GM21528 (cell line): ENCODE measurements around the gene NPHS1.
"Not testable (repeated sequence)": the region's sequence is repeated elsewhere in the genome, so short reads cannot be mapped to it uniquely, and the experiment has no call there.

Experiments
- ATAC-seq: cut with Tn5 transposase; IDR thresholded peaks from one replicate; pipeline ENCODE4 v1.9.1; 2021; ENCODE audit warnings: mild to moderate bottlenecking, moderate library complexity; ENCODE audit not compliant: unreplicated experiment, low FRiP score

NPHS1 gene, protein sequence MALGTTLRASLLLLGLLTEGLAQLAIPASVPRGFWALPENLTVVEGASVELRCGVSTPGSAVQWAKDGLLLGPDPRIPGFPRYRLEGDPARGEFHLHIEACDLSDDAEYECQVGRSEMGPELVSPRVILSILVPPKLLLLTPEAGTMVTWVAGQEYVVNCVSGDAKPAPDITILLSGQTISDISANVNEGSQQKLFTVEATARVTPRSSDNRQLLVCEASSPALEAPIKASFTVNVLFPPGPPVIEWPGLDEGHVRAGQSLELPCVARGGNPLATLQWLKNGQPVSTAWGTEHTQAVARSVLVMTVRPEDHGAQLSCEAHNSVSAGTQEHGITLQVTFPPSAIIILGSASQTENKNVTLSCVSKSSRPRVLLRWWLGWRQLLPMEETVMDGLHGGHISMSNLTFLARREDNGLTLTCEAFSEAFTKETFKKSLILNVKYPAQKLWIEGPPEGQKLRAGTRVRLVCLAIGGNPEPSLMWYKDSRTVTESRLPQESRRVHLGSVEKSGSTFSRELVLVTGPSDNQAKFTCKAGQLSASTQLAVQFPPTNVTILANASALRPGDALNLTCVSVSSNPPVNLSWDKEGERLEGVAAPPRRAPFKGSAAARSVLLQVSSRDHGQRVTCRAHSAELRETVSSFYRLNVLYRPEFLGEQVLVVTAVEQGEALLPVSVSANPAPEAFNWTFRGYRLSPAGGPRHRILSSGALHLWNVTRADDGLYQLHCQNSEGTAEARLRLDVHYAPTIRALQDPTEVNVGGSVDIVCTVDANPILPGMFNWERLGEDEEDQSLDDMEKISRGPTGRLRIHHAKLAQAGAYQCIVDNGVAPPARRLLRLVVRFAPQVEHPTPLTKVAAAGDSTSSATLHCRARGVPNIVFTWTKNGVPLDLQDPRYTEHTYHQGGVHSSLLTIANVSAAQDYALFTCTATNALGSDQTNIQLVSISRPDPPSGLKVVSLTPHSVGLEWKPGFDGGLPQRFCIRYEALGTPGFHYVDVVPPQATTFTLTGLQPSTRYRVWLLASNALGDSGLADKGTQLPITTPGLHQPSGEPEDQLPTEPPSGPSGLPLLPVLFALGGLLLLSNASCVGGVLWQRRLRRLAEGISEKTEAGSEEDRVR (N-terminal part only)

GRCh38 chr19:35852029-35852780, at the start of gene NPHS1:
TSS of gene NPHS1 (minus strand) at chr19:35852504. CDS start at chr19:35851837, 667 bp downstream.
- no peak for ATAC-seq

- ATAC-seq: no peak
Measured at GRCh38 chr19:35901055-35901644, 48.8 kb upstream of the NPHS1 start.

DNA sequence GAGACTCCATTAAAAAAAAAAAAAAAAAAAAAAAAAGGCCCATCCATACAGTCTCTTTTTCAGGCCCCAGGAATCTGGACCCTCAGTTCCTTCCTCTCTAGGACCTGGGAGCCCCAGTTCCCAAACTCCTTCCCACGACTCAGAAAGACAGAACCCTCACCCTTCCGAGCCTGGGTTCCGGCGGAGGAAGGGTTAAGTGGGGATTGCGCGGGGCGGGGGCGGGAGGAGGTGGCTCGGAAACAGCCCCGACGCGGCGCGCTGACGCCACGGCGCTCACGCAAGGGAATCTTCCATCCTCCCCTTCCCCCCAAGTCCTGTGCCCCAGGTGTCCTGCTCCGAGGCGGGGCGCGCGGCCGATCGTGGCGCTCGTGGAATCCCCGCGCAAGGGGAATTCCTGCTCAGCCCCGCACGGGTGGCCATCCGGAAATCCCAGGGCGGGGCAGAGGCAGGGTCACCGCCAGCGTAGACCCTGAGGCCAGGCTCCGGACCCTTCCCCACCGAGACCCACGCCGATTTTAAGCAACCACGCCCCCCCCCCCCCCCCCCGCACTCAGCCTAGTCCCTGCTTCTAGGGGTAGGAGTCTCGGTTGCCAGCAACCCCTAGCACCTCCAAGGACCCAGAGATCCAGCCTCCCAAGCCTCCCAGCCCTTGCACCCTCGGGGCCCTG, 47.4 kb upstream of the NPHS1 start:
- ATAC-seq: peak; percentile 50

DNA sequence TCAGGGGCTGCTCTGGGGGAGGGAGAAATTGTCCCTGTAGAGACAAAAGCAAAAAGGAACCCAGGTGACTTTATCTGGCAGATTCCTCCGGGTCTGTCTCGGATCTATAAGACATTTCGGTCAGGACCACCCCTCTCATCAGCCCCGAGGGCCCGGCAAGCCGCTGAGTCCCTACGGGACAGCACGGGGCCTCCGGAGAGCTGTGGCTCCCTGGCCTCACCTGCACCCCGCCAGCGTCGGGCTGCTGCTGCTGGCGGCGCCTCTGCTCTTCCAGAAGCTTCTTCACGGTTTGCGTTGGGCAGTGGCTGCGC, 46.1 kb upstream of the NPHS1 start:
- no peak for ATAC-seq

GRCh38 chr19:35897706-35898451, 45.6 kb upstream of the NPHS1 start:
- no peak for ATAC-seq

DNA sequence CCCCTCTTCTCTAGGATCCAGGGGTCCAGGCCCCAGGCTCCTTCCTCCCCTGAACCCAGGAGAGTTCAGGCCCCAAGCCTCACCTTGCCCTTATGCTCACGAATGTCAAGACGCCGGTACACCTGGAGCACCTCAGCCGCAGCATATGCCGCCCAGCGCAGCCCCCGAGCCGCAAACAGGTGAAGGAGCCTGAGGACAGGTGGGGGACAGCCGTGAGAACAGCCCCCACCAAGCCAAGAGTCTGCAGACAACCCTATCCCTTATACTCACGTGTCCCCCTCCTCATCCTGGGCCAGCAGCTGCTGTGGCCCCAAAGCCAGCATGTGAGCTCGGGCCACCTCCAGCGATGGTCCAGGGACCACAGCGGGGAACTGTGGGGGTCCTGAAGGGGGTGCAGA, 44.3 kb upstream of the NPHS1 start:
- ATAC-seq: no peak

- no peak for ATAC-seq
Measured at GRCh38 chr19:35895911-35896642, 43.8 kb upstream of the NPHS1 start.

DNA sequence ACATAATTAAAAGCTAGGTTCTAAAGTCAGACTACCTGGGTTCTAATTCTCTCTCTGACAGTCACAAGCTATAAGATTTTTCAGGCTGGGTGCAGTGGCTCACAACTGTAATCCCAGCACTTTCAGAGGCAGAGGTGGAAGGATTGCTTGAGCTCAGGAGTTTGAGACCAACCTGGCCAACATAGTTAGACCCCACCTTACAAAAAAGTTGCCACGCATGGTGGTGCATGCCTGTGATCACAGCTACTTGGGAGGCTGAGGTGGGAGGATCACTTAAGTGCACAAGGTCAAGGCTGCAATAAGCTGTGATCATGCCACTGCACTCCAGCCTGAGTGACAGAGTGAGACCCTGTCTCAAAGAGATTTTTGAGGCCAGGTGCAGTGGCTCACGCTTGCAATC, 42.0 kb upstream of the NPHS1 start:
- ATAC-seq: no peak

- ATAC-seq: not testable (repeated sequence)
Measured at GRCh38 chr19:35891819-35892218, 39.5 kb upstream of the NPHS1 start.

DNA sequence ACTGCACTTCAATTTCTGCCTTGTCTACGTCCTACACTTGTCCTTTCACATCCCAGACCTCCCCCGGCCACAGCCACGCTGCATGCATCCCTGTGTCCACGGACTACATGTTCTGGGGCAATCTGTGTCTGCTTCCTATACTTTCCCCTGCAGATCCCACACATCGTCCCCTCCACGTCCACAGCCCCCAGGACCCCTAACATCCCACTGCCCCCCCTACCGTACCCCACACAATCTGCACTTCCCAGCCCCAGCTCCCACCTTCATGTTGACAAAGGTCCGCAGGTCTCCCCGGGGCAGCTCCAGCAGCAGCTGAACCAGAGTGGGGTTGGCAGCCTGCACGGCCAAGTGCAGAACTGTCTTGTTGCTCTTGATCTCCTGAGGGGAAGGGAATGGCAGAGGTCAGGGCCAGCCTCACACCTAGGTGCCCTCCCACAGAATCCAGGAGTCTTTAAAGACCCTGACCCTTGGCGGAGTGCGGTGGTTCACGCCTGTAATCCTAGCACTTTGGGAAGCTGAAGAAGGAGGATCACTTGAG, 37.9 kb upstream of the NPHS1 start:
- no peak for ATAC-seq

GRCh38 chr19:35889370-35890112, 37.2 kb upstream of the NPHS1 start:
- ATAC-seq: no peak

- no peak for ATAC-seq
Measured at GRCh38 chr19:35888398-35888797, 36.1 kb upstream of the NPHS1 start.

DNA sequence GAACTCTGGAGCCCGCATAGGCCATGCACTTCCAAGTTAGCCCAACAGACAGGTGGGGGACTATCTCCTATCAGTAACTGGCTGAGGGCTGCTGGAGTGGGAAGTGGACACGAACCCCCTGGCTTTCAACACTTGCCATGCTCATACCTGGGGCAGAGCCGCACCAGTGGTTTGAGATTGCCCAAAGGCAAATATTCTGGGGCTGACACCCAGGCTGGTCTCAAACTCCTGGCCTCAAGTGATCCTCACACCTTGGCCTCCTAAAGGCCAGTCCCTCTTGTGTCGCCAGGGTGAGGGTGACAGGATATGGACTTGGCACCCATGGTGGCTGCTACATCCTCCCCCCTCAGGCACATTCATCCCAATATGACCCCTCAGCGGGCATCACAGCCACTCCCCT, 34.9 kb upstream of the NPHS1 start:
- no peak for ATAC-seq

DNA sequence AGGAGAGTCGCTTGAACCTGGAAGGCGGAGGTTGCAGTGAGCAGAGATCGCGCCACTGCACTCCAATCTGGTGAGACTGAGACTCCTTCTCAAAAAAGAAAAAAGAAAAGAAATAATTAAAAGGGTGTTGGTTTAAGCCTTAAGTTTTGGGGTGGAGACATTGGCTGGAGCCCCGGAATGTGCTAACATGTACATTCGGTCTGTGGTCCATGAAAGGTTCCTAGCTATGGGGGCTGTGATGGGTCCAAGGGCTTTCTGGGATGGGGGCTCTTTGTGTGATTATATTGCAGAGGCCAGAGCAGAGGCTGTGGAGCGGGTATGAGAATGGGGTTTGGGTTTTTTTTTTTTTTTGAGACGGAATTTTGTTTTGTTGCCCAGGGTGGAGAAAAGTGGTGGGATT, 33.6 kb upstream of the NPHS1 start:
- no peak for ATAC-seq

DNA sequence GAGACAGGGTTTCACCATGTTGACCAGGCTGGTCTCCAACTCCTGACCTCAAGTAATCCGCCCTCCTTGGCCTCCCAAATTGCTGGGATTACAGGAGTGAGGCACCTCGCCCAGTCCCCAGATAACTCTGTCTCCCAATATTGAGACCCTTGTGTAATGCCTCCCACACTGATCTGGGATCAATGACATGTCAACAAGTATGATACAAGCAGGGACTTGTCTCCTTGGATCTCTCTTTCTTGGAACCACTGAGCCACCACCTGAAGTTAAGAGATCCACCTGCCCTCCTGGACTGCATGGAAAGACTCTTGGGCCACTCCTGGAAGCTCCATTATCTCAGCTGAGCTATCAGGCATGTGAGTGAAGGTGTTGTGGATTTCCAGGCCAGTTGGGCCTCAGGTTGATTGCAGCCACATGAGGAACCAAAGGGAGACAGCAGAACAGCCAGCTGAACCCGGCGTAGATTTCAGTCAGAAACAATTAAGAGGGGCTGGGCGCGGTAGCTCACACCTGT, 33.0 kb upstream of the NPHS1 start:
- ATAC-seq: no peak

- no peak for ATAC-seq
Measured at GRCh38 chr19:35883882-35884281, 31.6 kb upstream of the NPHS1 start.
